Measurements from ENCODE around the gene IGLL1.

DNA sequence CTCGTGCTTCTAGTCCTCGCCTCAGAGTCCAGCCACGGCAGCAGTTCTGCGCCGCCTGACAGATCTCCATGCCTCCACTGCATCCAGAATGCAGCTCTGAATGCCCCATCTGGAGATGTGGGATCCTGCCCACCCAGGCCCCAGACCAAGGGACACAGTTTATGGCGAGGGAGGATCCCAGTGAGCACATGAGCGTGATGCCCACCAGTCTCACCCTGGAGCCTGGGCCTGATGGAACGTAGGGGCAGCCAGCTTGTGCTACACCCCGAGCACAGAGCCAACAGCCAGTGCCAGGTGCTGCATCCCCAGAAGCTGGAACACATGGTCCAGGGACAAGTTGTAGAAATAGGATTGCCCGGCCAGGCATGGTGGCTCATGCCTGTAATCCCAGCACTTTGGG lies 10.4 kb downstream of the IGLL1 start:
- TF ChIP-seq, protein P1, sequence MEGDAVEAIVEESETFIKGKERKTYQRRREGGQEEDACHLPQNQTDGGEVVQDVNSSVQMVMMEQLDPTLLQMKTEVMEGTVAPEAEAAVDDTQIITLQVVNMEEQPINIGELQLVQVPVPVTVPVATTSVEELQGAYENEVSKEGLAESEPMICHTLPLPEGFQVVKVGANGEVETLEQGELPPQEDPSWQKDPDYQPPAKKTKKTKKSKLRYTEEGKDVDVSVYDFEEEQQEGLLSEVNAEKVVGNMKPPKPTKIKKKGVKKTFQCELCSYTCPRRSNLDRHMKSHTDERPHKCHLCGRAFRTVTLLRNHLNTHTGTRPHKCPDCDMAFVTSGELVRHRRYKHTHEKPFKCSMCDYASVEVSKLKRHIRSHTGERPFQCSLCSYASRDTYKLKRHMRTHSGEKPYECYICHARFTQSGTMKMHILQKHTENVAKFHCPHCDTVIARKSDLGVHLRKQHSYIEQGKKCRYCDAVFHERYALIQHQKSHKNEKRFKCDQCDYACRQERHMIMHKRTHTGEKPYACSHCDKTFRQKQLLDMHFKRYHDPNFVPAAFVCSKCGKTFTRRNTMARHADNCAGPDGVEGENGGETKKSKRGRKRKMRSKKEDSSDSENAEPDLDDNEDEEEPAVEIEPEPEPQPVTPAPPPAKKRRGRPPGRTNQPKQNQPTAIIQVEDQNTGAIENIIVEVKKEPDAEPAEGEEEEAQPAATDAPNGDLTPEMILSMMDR (IDR thresholded peaks at IDR 0.05; ENCODE audit: insufficient read depth, low read length, poor library complexity, severe bottlenecking) = no peak
- TF ChIP-seq EZH2phosphoT487 (conservative IDR thresholded peaks at IDR 0.05; ENCODE audit: low read length) = no peak
